GM13977 (cell line): ENCODE measurements around the gene C13orf42.

Experiments used
- DNase-seq: peaks from one replicate; pipeline ENCODE4 v3.0.0; 2012; ENCODE audit warnings: low spot score
- in situ Hi-C: fragments of 300-500 bp; cut with MboI; formaldehyde crosslinking; loops from one replicate; pipeline ENCODE4 v1.12.0; 2022; ENCODE audit warnings: low sequenced_read_pairs, low pct_unique_long_range_greater_than_20kb, mixed read lengths, inconsistent platforms; ENCODE audit not compliant: unreplicated experiment
- TF ChIP-seq, protein P1 (sequence below): IDR thresholded peaks from 2 replicates; pipeline ENCODE4 v1.5.1; 2012; ENCODE audit warnings: mild to moderate bottlenecking, control low read depth; ENCODE audit not compliant: insufficient read depth; ENCODE audit errors: extremely low read depth, missing control alignments

The C13orf42 gene

DNA sequence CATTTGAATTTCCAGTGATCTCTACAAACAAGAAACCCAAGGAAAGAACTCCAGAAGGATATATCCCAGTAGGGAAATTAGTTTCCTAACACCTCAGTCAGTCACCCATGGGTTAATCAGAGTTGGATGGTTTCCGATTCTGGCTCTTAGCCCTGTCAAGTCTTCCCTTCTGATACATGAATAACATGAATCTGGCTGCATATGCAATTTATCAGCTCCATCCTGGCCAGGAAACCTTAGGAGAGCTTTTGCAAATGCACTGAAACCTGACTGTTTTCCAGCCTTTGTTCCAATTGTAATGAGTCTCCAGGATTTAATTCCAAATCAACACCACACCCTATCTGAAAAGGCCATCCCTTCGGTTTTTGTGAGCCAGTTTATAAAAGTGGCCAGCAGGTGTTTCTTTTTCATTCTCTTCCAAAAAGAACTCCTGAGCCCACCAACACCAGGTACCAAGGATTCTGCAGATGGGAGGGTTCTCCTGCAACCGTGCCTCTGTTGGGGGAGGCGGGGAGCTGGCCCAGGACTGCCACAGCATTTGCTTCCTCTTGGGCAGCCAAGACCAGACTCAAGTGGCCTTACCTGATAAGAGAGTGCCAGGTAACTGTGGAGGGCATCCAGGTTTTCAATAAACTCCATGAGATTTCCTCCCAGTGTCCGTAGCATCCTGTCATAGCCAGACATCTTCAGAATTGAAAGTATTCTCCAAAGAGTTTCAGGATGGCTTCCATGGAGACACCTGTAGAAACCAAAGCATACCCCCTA is 77.5 kb downstream of the C13orf42 start:
- TF ChIP-seq, protein P1, sequence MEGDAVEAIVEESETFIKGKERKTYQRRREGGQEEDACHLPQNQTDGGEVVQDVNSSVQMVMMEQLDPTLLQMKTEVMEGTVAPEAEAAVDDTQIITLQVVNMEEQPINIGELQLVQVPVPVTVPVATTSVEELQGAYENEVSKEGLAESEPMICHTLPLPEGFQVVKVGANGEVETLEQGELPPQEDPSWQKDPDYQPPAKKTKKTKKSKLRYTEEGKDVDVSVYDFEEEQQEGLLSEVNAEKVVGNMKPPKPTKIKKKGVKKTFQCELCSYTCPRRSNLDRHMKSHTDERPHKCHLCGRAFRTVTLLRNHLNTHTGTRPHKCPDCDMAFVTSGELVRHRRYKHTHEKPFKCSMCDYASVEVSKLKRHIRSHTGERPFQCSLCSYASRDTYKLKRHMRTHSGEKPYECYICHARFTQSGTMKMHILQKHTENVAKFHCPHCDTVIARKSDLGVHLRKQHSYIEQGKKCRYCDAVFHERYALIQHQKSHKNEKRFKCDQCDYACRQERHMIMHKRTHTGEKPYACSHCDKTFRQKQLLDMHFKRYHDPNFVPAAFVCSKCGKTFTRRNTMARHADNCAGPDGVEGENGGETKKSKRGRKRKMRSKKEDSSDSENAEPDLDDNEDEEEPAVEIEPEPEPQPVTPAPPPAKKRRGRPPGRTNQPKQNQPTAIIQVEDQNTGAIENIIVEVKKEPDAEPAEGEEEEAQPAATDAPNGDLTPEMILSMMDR: no peak
- in situ Hi-C loops: no loop called here
- DNase-seq: no peak

DNA sequence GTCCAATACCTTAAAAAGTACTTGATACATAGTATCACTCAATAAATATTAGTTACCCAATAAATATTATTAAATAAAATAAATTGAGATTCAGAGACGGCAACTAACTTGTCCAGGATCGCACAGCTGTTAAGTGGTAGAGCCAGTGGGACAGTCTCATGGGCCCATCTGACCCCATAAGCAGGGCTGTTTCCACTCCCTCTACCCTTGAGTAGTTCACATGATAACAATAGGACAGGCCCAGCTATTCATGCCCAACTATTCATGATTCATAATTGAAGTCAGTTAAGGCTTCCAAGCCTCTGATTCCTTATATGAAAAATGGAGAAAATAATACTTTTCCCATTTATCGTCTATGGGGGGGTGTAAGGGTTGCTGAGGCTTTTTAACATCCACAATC is 78.2 kb downstream of the C13orf42 start:
- TF ChIP-seq, protein P1: no peak
- in situ Hi-C loops: no loop called here
- DNase-seq: no peak
